Kidney (tissue), 14 donors: ENCODE results near the gene DEAF1. TPM values are rescaled to one million over a fixed set of nuclear protein-coding genes. Genes with fewer than 3 reads are reported as not detected.
A peak's percentile ranks its signal among the peaks of the same experiment; 100 is the strongest.

Source experiments
- DNase-seq, 5 donors: peaks; one replicate each; pipeline ENCODE4 v3.0.0-alpha.2; 2013 to 2020
- FAIRE-seq: peaks from 2 replicates; lab custom pipeline; 2012; peaks lifted over from hg19 to GRCh38; lab: Jason Lieb, UNC
- H3K27ac ChIP-seq, 2 donors: one replicate each; pipeline ENCODE4 v1.7.0; 2013; ENCODE audit warnings: low read depth in 2 of 2, low read length in 2 of 2, inconsistent platforms in 1 of 2
- H3K27me3 ChIP-seq: one replicate; pipeline ENCODE4 v1.7.1; 2013; ENCODE audit warnings: low read length, inconsistent platforms; ENCODE audit not compliant: control insufficient read depth, insufficient read depth
- H3K36me3 ChIP-seq, 3 donors: one replicate each; pipeline versions ENCODE4 v1.7.0 to v1.7.1; 2013; ENCODE audit warnings: low read length in 3 of 3, control low read depth in 1 of 3, inconsistent platforms in 1 of 3; ENCODE audit not compliant: insufficient read depth in 3 of 3, control insufficient read depth in 2 of 3
- H3K4me1 ChIP-seq, 3 donors: one replicate each; pipeline versions ENCODE4 v1.7.0 to v1.7.1; 2013; ENCODE audit warnings: low read length in 3 of 3, inconsistent platforms in 1 of 3, low read depth in 1 of 3; ENCODE audit not compliant: control insufficient read depth in 2 of 3, insufficient read depth in 2 of 3
- H3K4me3 ChIP-seq, 3 donors: one replicate each; pipeline versions ENCODE4 v1.7.0 to v1.8.1; 2013; ENCODE audit warnings: low read length in 3 of 3, control low read depth in 1 of 3, inconsistent platforms in 1 of 3
- H3K9ac ChIP-seq, 3 donors: one replicate each; pipeline versions ENCODE4 v1.7.0 to v1.7.1; 2013; ENCODE audit warnings: low read length in 3 of 3, control low read depth in 1 of 3, inconsistent platforms in 1 of 3
- H3K9me3 ChIP-seq, 3 donors: one replicate each; pipeline versions ENCODE4 v1.7.0 to v1.7.1; 2013; ENCODE audit warnings: low read length in 3 of 3, control low read depth in 1 of 3, inconsistent platforms in 1 of 3; ENCODE audit not compliant: control insufficient read depth in 2 of 3, insufficient read depth in 1 of 3
- CTCF ChIP-seq: IDR thresholded peaks from 3 replicates; pipeline ENCODE4 v1.5.1; 2012; ENCODE audit warnings: mild to moderate bottlenecking, moderate library complexity, borderline replicate concordance; ENCODE audit not compliant: insufficient read depth; ENCODE audit errors: extremely low read depth
- intact Hi-C: fragments of 100-400 bp; cut with DNase I; formaldehyde crosslinking; loops from one replicate; pipeline ENCODE4 v1.11.1; 2022
- polyA plus RNA-seq: library from polyadenylated mRNA; stranded (reverse); fragments of 350-450 nt; fragmentation: Illumina TruSeq; extraction: RNeasy Lipid Tissue Mini Kit (QIAGEN cat#74804); gene quantifications from one replicate; pipeline ENCODE4 v1.2.3, GENCODE V29; 2014; ENCODE audit warnings: low read depth, low replicate concordance; ENCODE audit not compliant: insufficient read depth
- total RNA-seq: library from RNA; stranded (reverse); fragmentation: NEBNext Ultra II Directional; extraction: Animal tissue kit (Norgen Biotek cat#: 25700); gene quantifications from one replicate; pipeline ENCODE4 v1.2.1, GENCODE V29; 2021
- donor health status: control.
- donor health status: control.
- donor health status: control.
- donor health status: control.
- donor health status: control.
- donor health status: DM: yes; HTN: yes; CAD: no.
- donor health status: Normal renal cell carcinoma (clear cell type).

The DEAF1 gene
- total and polyA plus RNA-seq, 2 donors from 2014 or later: 30.2 to 54.5 TPM

- TF ChIP-seq CTCF: peak; percentile 72
- peaks cover 0 to 8% (median 5%) of the 10 kb centered on the region in 3 donors for H3K4me1 ChIP-seq
- no peaks in the 10 kb centered on the region for H3K27me3 ChIP-seq
- no peaks in the 10 kb centered on the region for H3K9me3 ChIP-seq
- intact Hi-C loops: no loop called here
- no peak overlapping the region for H3K27ac ChIP-seq
- no peak overlapping the region for H3K9ac ChIP-seq
- H3K4me3 ChIP-seq: no peak overlapping the region
- H3K36me3 ChIP-seq: peaks cover 3 to 7% (median 3%) of the 10 kb centered on the region in 3 donors
- no peak for FAIRE-seq
- peak in 3 of 5 donors; percentile 48 to 86 (median 57) for DNase-seq
Measured at GRCh38 chr11:662689-663274, 32.2 kb downstream of the DEAF1 start.

- FAIRE-seq (no peak), DNase-seq (peak in 1 of 5 donors; percentile 29)
- intact Hi-C loops: no loop called here
- no peaks in the 10 kb centered on the region for H3K9me3 ChIP-seq
- H3K4me1 ChIP-seq: peaks cover 0 to 4% (median 0%) of the 10 kb centered on the region in 3 donors
- no peak overlapping the region for H3K9ac ChIP-seq
- peaks cover 2 to 7% (median 3%) of the 10 kb centered on the region in 3 donors for H3K36me3 ChIP-seq
- H3K27me3 ChIP-seq: no peaks in the 10 kb centered on the region
- no peak overlapping the region for H3K27ac ChIP-seq
- TF ChIP-seq CTCF: no peak
- H3K4me3 ChIP-seq: no peak overlapping the region
Measured at GRCh38 chr11:660681-661444, 34.2 kb downstream of the DEAF1 start.

- FAIRE-seq (no peak), DNase-seq (no peak)
- no peak overlapping the region for H3K9ac ChIP-seq
- H3K27ac ChIP-seq: no peak overlapping the region
- H3K27me3 ChIP-seq: no peaks in the 10 kb centered on the region
- TF ChIP-seq CTCF: no peak
- H3K9me3 ChIP-seq: no peaks in the 10 kb centered on the region
- intact Hi-C loops: no loop called here
- H3K4me1 ChIP-seq: no peaks in the 10 kb centered on the region
- H3K36me3 ChIP-seq: peaks cover 0 to 7% (median 3%) of the 10 kb centered on the region in 3 donors
- H3K4me3 ChIP-seq: no peak overlapping the region
Measured at GRCh38 chr11:660281-660680, 34.7 kb downstream of the DEAF1 start.
